ENCODE data around the gene CACNG3. TPM values are rescaled to one million over a fixed set of nuclear protein-coding genes. Genes with fewer than 3 reads are reported as not detected.

The CACNG3 gene
- polyA plus RNA-seq, 1 donor from 2014 or later: not detected

GRCh38 chr16:24360936-24361335 lies 104.8 kb downstream of the CACNG3 start:
- H3F3A ChIP-seq (ENCODE audit: insufficient read depth, low read length, poor library complexity, severe bottlenecking): no peaks in the 10 kb centered on the region
- H3K9me3 ChIP-seq (ENCODE audit: low read length): no peaks in the 10 kb centered on the region
- H3K9me2 ChIP-seq (ENCODE audit: insufficient read depth, low read length): no peaks in the 10 kb centered on the region
- no peak for TF ChIP-seq REST (IDR thresholded peaks at IDR 0.05; ENCODE audit: borderline replicate concordance)
- TF ChIP-seq MXI1 (conservative IDR thresholded peaks at IDR 0.05; ENCODE audit: poor library complexity, severe bottlenecking): no peak
- TF ChIP-seq TAF1 (IDR thresholded peaks at IDR 0.05; ENCODE audit: low read depth): no peak
- no peak for TF ChIP-seq SMC3 (conservative IDR thresholded peaks at IDR 0.05; ENCODE audit: poor library complexity)
- no peak for TF ChIP-seq CTCF (IDR thresholded peaks at IDR 0.05; ENCODE audit: poor library complexity, severe bottlenecking)
- no peak for TF ChIP-seq RAD21 (conservative IDR thresholded peaks at IDR 0.05)
- no peak for TF ChIP-seq POLR2AphosphoS5 (IDR thresholded peaks at IDR 0.05)
- TF ChIP-seq EZH2 (IDR thresholded peaks at IDR 0.05; ENCODE audit: borderline replicate concordance, insufficient read depth, low read length, poor library complexity, severe bottlenecking): no peak
- no peak for TF ChIP-seq EP300 (conservative IDR thresholded peaks at IDR 0.05; ENCODE audit: poor library complexity, severe bottlenecking)
- H3K36me3 ChIP-seq (ENCODE audit: insufficient read depth, low read length): no peaks in the 10 kb centered on the region
- H3K9ac ChIP-seq (ENCODE audit: low read length): no peak overlapping the region
- no peak overlapping the region for H3K27ac ChIP-seq (ENCODE audit: low read length)
- no peak overlapping the region for H3K4me3 ChIP-seq (ENCODE audit: low read length)
- H3K27me3 ChIP-seq (ENCODE audit: insufficient read depth, low read depth, low read length): no peaks in the 10 kb centered on the region
- no peaks in the 10 kb centered on the region for H4K20me1 ChIP-seq (ENCODE audit: insufficient read depth)
- no peak overlapping the region for H3K4me2 ChIP-seq (ENCODE audit: low read length)
- no peak overlapping the region for H2AFZ ChIP-seq (ENCODE audit: low read depth, low read length)
- H3K79me2 ChIP-seq (replicated peaks; ENCODE audit: insufficient read depth, low read length): no peaks in the 10 kb centered on the region

- no peak for TF ChIP-seq POLR2AphosphoS5 (IDR thresholded peaks at IDR 0.05)
- no peak for TF ChIP-seq MXI1 (conservative IDR thresholded peaks at IDR 0.05; ENCODE audit: poor library complexity, severe bottlenecking)
- no peak for TF ChIP-seq RAD21 (conservative IDR thresholded peaks at IDR 0.05)
- no peak for TF ChIP-seq SMC3 (conservative IDR thresholded peaks at IDR 0.05; ENCODE audit: poor library complexity)
- no peak for TF ChIP-seq REST (IDR thresholded peaks at IDR 0.05; ENCODE audit: borderline replicate concordance)
- TF ChIP-seq TAF1 (IDR thresholded peaks at IDR 0.05; ENCODE audit: low read depth): no peak
- no peak for TF ChIP-seq EP300 (conservative IDR thresholded peaks at IDR 0.05; ENCODE audit: poor library complexity, severe bottlenecking)
- no peak for TF ChIP-seq EZH2 (IDR thresholded peaks at IDR 0.05; ENCODE audit: borderline replicate concordance, insufficient read depth, low read length, poor library complexity, severe bottlenecking)
- TF ChIP-seq CTCF (IDR thresholded peaks at IDR 0.05; ENCODE audit: poor library complexity, severe bottlenecking): no peak
- Histone ChIP-seq H4K20me1 (ENCODE audit: insufficient read depth) (no peaks in the 10 kb centered on the region), H3F3A (ENCODE audit: insufficient read depth, low read length, poor library complexity, severe bottlenecking) (no peaks in the 10 kb centered on the region), H3K27me3 (ENCODE audit: insufficient read depth, low read depth, low read length) (no peaks in the 10 kb centered on the region), H2AFZ (ENCODE audit: low read depth, low read length) (no peak overlapping the region), H3K9me2 (ENCODE audit: insufficient read depth, low read length) (no peaks in the 10 kb centered on the region), H3K79me2 (replicated peaks; ENCODE audit: insufficient read depth, low read length) (no peaks in the 10 kb centered on the region), H3K9me3 (ENCODE audit: low read length) (no peaks in the 10 kb centered on the region), H3K4me3 (ENCODE audit: low read length) (no peak overlapping the region), H3K9ac (ENCODE audit: low read length) (no peak overlapping the region), H3K4me2 (ENCODE audit: low read length) (no peak overlapping the region), H3K36me3 (ENCODE audit: insufficient read depth, low read length) (no peaks in the 10 kb centered on the region), H3K27ac (ENCODE audit: low read length) (no peak overlapping the region)
Measured at GRCh38 chr16:24364596-24364995, 108.5 kb downstream of the CACNG3 start.

Measured in neural cell (in vitro differentiated cells).